ENCODE data around the gene GLT6D1. TPM values are rescaled to one million over a fixed set of nuclear protein-coding genes. Genes with fewer than 3 reads are reported as not detected.

Gene GLT6D1
- total RNA-seq, 1 donor from 2014 or later: not detected

- no peaks in the 10 kb centered on the region for H3K9me3 Mint-ChIP-seq (ENCODE audit: low read depth)
- no peak for DNase-seq (ENCODE audit: low spot score)
- H3K36me3 Mint-ChIP-seq (ENCODE audit: low read depth): no peaks in the 10 kb centered on the region
- H3K4me1 Mint-ChIP-seq (ENCODE audit: low read depth): no peaks in the 10 kb centered on the region
- H3K4me3 Mint-ChIP-seq (ENCODE audit: unreplicated experiment): no peak overlapping the region
- TF ChIP-seq CTCF (IDR thresholded peaks at IDR 0.05): no peak
- no peak overlapping the region for H3K27ac Mint-ChIP-seq (ENCODE audit: unreplicated experiment)
- H3K27me3 Mint-ChIP-seq (ENCODE audit: low read depth): peaks cover 11% of the 10 kb centered on the region
Measured at GRCh38 chr9:135581636-135582426, 57.5 kb downstream of the GLT6D1 start.

- H3K4me3 Mint-ChIP-seq (ENCODE audit: unreplicated experiment): no peak overlapping the region
- H3K9me3 Mint-ChIP-seq (ENCODE audit: low read depth): no peaks in the 10 kb centered on the region
Measured at GRCh38 chr9:135580664-135581380, 58.5 kb downstream of the GLT6D1 start.

GRCh38 chr9:135579889-135580660 is 59.3 kb downstream of the GLT6D1 start:
- no peaks in the 10 kb centered on the region for H3K36me3 Mint-ChIP-seq (ENCODE audit: low read depth)
- no peak for TF ChIP-seq CTCF (IDR thresholded peaks at IDR 0.05)
- no peak overlapping the region for H3K27ac Mint-ChIP-seq (ENCODE audit: unreplicated experiment)
- no peaks in the 10 kb centered on the region for H3K4me1 Mint-ChIP-seq (ENCODE audit: low read depth)
- DNase-seq (ENCODE audit: low spot score): no peak
- H3K27me3 Mint-ChIP-seq (ENCODE audit: low read depth): peaks cover 13% of the 10 kb centered on the region
- H3K9me3 Mint-ChIP-seq (ENCODE audit: low read depth): no peaks in the 10 kb centered on the region
- H3K4me3 Mint-ChIP-seq (ENCODE audit: unreplicated experiment): no peak overlapping the region

More at GRCh38 chr9:135580664-135581380, 58.5 kb downstream of the GLT6D1 start:
- H3K4me1 Mint-ChIP-seq (ENCODE audit: low read depth): no peaks in the 10 kb centered on the region
- no peak for DNase-seq (ENCODE audit: low spot score)
- no peak for TF ChIP-seq CTCF (IDR thresholded peaks at IDR 0.05)
- H3K36me3 Mint-ChIP-seq (ENCODE audit: low read depth): no peaks in the 10 kb centered on the region
- H3K27me3 Mint-ChIP-seq (ENCODE audit: low read depth): peaks cover 13% of the 10 kb centered on the region
- H3K27ac Mint-ChIP-seq (ENCODE audit: unreplicated experiment): no peak overlapping the region

GRCh38 chr9:135579356-135579755 is 60.0 kb downstream of the GLT6D1 start:
- Mint-ChIP-seq H3K4me3 (ENCODE audit: unreplicated experiment) (no peak overlapping the region), H3K9me3 (ENCODE audit: low read depth) (no peaks in the 10 kb centered on the region), H3K4me1 (ENCODE audit: low read depth) (no peaks in the 10 kb centered on the region), H3K36me3 (ENCODE audit: low read depth) (no peaks in the 10 kb centered on the region), H3K27me3 (ENCODE audit: low read depth) (peaks cover 18% of the 10 kb centered on the region), H3K27ac (ENCODE audit: unreplicated experiment) (no peak overlapping the region)
- no peak for DNase-seq (ENCODE audit: low spot score)
- TF ChIP-seq CTCF (IDR thresholded peaks at IDR 0.05): no peak

GRCh38 chr9:135577256-135577655 is 62.1 kb downstream of the GLT6D1 start:
- no peak for TF ChIP-seq CTCF (IDR thresholded peaks at IDR 0.05)
- Mint-ChIP-seq H3K36me3 (ENCODE audit: low read depth) (no peaks in the 10 kb centered on the region), H3K9me3 (ENCODE audit: low read depth) (no peaks in the 10 kb centered on the region), H3K27me3 (ENCODE audit: low read depth) (peaks cover 18% of the 10 kb centered on the region), H3K27ac (ENCODE audit: unreplicated experiment) (no peak overlapping the region), H3K4me1 (ENCODE audit: low read depth) (no peaks in the 10 kb centered on the region), H3K4me3 (ENCODE audit: unreplicated experiment) (no peak overlapping the region)
- no peak for DNase-seq (ENCODE audit: low spot score)

Data from chondrocyte (in vitro differentiated cells).